ENCODE measurements around the gene PALD1.

- TF ChIP-seq, protein P1, sequence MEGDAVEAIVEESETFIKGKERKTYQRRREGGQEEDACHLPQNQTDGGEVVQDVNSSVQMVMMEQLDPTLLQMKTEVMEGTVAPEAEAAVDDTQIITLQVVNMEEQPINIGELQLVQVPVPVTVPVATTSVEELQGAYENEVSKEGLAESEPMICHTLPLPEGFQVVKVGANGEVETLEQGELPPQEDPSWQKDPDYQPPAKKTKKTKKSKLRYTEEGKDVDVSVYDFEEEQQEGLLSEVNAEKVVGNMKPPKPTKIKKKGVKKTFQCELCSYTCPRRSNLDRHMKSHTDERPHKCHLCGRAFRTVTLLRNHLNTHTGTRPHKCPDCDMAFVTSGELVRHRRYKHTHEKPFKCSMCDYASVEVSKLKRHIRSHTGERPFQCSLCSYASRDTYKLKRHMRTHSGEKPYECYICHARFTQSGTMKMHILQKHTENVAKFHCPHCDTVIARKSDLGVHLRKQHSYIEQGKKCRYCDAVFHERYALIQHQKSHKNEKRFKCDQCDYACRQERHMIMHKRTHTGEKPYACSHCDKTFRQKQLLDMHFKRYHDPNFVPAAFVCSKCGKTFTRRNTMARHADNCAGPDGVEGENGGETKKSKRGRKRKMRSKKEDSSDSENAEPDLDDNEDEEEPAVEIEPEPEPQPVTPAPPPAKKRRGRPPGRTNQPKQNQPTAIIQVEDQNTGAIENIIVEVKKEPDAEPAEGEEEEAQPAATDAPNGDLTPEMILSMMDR (IDR thresholded peaks at IDR 0.05; ENCODE audit: low read depth, low read length, poor library complexity, severe bottlenecking): no peak
- no peak for TF ChIP-seq EZH2phosphoT487 (IDR thresholded peaks at IDR 0.05; ENCODE audit: borderline replicate concordance, low read length)
Measured at GRCh38 chr10:70481105-70481504, 2.5 kb downstream of the PALD1 start.

Measured in DOHH2 (cell line).